RPMI7951 (cell line): Measurements from ENCODE around the gene AFTPH. TPM values are rescaled to one million over a fixed set of nuclear protein-coding genes. Genes with fewer than 3 reads are reported as not detected.

Experiments
- DNase-seq: peaks from one replicate; pipeline ENCODE4 v3.0.0-alpha.2; 2012; ENCODE audit warnings: low read depth
- total RNA-seq: library from RNA; depleted of rRNA; stranded (reverse); fragments of >200 nt; shearing (Covaris generic); gene quantifications from 2 replicates; pipeline ENCODE4 v1.2.3, GENCODE V29; 2014

The AFTPH gene
- total RNA-seq, 1 experiment from 2014 or later: 29.1 TPM

DNA sequence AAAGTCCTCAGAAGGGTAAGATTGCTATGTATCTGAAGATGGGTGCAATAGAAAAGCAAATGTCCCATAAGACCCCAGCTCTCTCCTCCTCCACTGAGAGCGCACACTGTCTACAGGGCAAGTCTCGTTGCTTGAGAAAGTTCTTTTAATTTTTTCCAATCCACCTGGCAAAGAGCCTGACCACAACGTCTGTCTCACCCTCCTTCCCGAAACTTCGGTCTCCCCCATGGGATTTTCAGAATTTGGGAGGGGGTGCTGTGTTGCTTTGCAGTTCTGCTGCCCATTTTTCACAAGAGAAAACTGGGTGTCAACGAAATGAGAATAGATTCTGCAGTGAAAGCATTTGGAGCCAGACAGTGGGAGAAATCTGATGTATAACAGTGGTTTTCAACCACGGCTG, 89.1 kb downstream of the AFTPH start:
- no peak for DNase-seq

DNA sequence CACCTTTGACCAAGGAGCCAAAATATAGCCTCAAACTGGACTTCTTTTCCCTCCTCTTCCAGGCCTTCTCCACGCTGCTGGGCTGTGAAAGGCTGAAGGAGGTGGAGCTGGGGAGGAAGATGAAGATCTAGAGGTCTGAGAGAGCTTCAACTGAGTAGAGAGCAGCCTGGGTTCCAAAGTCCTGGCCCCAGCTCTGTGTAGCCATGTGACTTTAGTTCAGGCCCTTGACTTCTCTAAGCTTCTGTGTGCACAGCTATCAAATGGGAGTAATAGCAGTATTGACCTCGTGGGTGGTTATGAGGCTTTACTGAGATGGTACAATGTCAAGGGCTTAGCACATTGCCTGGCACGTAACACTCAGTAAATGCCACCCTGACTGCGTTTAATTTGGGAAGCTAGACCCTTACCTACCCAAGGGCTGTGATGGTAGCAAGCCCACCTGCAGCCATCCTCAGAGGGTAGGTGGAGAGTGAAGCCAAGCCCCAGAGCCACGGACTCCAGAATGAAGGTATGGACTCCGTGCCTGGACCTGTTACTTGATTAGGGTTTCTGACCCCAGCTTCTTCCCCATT, 91.2 kb downstream of the AFTPH start:
- no peak for DNase-seq

GRCh38 chr2:64615844-64616536, 91.9 kb downstream of the AFTPH start:
- DNase-seq: no peak

DNA sequence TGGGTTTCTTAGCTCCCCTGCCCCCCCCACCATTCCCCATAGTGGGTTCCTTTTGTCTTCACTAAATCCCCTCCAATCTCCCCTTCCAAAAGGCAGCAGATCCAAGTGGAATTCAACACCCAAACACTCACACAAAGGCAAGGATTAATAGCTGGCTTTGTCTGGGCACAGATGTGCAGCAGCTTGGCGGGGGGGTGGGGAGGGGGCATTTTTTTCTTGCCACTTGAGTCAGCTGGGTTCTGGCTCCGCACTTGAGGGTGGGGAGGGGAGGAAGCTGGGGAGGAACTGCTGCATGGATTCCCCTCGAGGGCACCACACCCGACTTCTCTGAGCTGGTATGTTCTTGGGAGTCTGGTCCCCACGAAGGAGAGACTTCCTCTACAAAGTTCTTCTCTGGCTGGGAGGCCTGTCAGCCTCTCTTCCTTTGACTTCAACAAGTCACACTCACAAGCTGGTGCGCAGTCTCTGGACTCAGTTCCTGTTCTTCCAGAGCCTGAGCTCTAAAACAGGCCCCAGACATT, 93.6 kb downstream of the AFTPH start:
- no peak for DNase-seq

- DNase-seq: no peak
These were observed 96.5 kb downstream of the AFTPH start for GRCh38 chr2:64620661-64621060.

GRCh38 chr2:64622443-64623241, 98.5 kb downstream of the AFTPH start:
- no peak for DNase-seq

GRCh38 chr2:64623242-64623850, 99.2 kb downstream of the AFTPH start:
- no peak for DNase-seq

- no peak for DNase-seq
These were observed 100.0 kb downstream of the AFTPH start for GRCh38 chr2:64624108-64624610.

DNA sequence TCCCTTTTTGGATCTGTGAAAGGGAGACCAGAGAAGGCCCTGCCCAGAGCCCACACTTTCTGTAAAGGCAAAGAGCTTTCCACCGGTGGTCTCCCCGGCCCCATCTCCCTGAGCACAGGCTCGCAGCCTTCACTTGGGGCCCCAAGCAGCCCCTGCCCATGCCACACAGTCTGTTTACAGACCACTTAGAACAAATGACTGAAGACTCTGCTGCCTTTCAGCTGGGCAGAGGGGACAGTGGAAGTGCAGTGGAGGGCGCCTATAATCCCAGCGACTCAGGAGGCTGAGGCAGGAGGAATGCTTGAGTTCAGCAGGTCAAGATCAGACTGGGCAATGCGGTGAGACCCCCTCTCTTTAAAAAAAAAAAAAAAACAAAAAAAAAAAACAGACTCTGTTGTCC, 100.7 kb downstream of the AFTPH start:
- no peak for DNase-seq

- DNase-seq: no peak
These were observed 101.4 kb downstream of the AFTPH start for GRCh38 chr2:64625299-64626145.

DNA sequence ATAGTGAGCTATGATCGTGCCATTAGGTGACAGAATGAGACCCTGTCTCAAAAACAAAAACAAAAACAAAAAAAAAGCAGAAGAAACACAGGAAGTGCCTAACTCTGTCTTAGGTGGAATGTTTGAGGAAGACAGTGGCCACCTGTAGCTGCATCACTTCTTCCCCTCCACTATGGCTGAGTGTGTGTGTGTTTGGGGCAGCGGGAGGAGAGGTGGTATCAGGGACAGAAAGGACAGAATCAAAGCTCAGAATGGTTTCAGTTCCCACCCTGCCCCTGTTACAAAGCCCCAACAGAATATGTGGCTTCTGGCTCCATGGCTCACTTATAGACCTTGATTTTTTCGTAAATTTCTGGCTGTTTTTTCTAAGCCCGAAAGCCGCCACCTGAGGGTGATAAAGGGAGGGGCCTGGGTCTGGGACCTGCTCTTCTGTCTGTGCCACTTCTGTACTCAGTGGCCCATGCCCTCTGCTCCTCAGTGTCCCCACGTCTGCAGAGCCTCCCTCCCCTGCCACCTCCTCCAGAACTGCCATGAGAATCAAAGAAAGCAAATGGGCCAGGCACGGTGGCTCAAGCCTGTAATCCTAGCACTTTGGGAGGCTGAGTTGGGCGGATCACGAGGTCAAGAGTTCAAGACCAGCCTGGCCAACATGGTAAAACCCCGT, 102.2 kb downstream of the AFTPH start:
- DNase-seq: no peak

DNA sequence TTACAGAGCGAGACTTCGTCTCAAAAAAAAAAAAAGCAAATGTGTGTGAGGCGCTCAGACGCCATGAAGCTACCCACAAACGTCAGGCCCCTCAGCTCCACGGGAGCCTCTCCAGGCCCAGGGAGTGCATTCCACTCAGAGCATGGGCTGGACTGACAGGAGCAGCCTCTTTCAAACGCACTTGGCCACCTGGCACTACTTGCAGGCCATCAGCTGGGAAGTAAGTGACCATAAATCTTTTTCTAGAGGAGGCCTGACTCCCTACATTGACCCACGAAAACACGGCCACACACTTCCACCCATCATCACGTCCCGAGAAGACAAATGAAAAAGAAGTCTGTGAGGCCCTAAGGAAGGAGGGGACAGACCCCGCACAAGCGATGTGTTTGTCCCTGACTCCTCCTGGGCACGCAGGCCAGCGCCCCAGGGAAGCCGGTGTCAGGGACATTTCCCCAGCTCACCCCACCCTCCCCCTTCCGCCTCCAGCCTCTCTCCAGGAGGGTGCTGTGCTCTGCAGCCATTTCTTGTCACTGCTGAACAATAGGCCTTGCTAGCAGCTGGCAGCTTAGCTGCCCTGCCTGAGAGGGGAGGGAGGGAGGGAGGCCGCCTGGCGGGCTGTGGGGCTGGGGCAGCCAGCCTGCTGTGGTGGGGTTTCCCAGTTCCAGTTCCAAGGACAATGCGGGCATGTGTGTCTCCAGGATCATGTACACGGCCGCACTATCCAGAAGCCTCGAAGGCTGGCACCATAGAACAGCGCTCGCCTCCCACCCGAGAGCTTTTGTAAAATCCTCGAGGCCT, 103.0 kb downstream of the AFTPH start:
- no peak for DNase-seq

GRCh38 chr2:64627860-64628841, 104.0 kb downstream of the AFTPH start:
- no peak for DNase-seq

DNA sequence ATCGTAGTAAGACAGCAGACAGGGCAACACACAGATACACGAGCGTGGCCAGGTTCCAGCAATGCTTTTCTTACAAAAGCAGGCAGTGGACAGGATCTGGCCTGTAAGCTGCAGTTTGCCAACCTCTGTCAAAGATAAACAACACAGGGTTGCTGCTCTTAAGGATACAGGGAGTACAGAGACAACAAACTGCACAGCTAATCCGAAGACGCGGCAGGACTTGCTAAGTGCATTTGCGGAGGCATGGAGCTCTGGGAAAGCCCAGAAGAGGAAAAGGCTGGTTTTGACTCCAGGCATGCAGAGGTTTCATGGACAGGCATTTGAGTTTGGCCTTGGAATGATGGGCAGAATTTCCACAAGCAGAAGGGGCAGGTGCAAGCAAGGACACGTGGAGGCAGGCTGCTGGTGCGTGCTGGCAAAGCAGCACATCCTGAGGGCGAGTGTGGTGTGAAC, 105.2 kb downstream of the AFTPH start:
- DNase-seq: no peak

GRCh38 chr2:64629875-64630274, 105.7 kb downstream of the AFTPH start:
- DNase-seq: no peak

DNA sequence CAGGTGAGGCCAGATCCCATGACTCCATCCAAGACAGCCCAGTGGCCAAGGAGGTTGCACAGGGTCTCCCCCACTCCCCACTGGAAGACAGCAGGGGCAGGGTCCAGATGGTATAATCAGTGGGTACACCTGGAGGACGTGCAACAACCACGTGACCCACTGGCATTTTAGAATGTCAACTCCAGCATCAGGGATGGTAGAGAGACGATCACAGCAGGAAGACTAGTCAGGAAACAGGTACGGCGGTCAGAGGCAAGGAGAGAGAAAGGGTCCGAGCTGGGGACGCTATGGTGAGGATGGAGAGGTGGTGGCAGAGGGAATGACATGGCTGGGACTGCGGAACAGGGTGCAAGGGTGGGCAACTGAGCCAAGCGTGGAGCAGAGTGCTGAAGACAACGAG, 106.6 kb downstream of the AFTPH start:
- DNase-seq: no peak

DNA sequence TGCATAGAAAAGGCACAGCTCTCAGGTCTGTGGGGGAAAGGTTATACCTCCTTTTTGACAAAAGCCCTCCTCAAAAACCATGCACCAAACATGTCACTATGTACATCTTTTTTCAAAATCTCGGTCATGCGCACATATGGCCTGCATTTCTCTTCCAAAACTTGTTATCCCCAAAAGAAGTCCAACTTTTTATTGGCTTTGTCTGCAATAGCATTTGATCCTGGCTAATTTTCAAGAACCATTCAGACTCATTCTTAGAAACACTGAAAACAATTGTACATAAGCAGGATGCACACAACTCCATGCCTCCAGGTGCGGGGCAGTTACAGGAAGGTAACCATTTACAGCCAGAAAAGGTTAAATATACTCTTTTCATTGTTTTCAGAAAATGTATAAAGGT, 107.6 kb downstream of the AFTPH start:
- no peak for DNase-seq
